ENCODE measurements around the gene CDK18.

The CDK18 gene

DNA sequence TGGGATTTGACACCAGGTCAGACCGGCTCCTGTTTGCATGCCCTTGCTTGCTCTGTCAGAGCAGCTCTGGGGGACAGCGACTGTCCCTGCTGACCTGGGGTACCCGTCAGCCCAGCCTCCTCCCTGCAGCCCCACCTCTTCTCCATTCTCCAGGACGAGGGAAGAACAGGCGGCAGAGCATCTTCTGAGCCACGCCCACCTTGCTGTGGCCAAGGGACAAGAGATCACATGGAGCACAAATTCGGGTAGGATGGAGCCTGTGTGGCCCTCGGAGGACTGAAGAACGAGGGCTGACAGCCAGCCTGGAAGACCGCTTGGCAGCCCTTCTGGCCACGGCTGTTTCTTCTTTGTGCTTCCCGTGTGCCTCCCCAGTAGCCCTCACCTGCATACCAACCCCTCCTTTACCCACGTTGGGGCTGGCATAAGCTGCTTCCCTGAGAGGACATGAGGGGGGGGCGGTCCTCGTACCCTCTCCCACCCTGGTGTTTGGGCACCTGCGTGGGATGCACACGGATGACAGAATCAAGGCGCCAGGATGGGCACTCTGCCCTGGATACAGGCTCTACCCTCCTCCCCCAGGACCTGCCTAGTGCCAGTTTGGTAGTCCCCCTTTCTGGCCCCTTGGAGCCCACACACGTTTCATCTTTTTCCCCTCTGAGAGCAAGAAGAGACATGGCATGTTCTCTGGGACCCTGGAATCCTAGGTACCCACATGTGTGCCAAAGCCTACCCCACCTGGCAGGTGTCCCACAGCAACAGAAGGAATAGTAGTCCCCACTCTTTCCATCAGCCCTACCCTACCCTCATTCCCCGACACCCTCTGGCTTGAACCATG lies 26.9 kb downstream of the CDK18 start:
- ChIA-PET CTCF (interaction anchor here (0.8 to 14.6 kb wide), 14 partner anchors 11 to 196 kb away, joined by 3 to 709 read pairs (median 18); partner anchors contain the start of gene ELK4), POLR2A (no interaction called here)
- no peak overlapping the region for H3K4me3 ChIP-seq (ENCODE audit: low read depth, low read length)
- no peak for DNase-seq (ENCODE audit: low read depth, low spot score)
- TF ChIP-seq, protein P1, sequence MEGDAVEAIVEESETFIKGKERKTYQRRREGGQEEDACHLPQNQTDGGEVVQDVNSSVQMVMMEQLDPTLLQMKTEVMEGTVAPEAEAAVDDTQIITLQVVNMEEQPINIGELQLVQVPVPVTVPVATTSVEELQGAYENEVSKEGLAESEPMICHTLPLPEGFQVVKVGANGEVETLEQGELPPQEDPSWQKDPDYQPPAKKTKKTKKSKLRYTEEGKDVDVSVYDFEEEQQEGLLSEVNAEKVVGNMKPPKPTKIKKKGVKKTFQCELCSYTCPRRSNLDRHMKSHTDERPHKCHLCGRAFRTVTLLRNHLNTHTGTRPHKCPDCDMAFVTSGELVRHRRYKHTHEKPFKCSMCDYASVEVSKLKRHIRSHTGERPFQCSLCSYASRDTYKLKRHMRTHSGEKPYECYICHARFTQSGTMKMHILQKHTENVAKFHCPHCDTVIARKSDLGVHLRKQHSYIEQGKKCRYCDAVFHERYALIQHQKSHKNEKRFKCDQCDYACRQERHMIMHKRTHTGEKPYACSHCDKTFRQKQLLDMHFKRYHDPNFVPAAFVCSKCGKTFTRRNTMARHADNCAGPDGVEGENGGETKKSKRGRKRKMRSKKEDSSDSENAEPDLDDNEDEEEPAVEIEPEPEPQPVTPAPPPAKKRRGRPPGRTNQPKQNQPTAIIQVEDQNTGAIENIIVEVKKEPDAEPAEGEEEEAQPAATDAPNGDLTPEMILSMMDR (IDR thresholded peaks at IDR 0.05; ENCODE audit: insufficient read depth, low read length, missing control alignments), result no peak

DNA sequence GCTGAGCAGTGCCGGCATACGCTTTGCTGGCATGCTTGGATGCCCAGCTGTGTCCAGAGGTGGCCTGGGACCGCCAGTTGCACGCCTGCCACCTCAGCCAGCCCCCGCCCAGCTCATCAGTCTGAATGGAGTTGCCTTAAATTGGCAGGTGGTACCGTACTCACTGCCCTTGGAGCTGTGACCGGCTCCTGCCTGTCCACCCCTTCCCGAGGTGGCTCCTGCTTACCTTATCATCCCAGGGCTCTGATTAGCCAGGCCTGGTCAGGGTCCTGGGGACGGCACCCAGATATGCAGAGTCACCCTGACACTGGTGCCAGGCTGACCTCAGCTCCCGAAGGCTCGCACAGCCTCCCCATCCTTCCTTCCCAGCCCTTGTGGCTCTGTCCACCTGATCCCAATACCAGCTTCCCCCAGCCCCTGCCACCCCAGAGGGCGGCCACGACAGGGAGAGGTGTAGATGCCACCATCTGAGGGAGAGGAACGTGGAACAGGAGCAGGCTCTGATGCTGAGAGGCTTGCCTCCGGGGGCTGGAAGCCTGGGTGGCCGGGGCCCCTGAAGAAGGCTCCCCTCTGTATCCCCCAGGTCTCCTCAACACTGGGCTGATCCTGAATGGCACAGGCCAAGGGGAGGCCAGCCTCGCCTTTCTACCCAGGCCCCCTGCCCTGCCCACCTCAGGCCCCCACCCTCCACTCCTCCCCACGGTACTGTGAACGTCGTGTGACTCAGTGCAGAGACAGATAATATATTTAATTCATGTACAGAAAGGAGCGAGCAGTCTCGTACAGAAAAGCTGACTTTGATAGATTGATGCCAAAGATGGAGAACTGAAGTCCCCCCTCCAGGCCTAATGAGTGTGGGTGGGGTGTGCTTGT lies 27.8 kb downstream of the CDK18 start:
- TF ChIP-seq, protein P1 (IDR thresholded peaks at IDR 0.05; ENCODE audit: insufficient read depth, low read length, missing control alignments), result no peak
- no peak overlapping the region for H3K4me3 ChIP-seq (ENCODE audit: low read depth, low read length)
- POLR2A ChIA-PET, result no interaction called here
- CTCF ChIA-PET, result interaction anchor here (0.8 to 14.6 kb wide), 6 partner anchors 8 to 197 kb away, joined by 3 to 331 read pairs (median 28); partner anchors contain the start of gene ELK4
- DNase-seq (ENCODE audit: low read depth, low spot score), result no peak

DNA sequence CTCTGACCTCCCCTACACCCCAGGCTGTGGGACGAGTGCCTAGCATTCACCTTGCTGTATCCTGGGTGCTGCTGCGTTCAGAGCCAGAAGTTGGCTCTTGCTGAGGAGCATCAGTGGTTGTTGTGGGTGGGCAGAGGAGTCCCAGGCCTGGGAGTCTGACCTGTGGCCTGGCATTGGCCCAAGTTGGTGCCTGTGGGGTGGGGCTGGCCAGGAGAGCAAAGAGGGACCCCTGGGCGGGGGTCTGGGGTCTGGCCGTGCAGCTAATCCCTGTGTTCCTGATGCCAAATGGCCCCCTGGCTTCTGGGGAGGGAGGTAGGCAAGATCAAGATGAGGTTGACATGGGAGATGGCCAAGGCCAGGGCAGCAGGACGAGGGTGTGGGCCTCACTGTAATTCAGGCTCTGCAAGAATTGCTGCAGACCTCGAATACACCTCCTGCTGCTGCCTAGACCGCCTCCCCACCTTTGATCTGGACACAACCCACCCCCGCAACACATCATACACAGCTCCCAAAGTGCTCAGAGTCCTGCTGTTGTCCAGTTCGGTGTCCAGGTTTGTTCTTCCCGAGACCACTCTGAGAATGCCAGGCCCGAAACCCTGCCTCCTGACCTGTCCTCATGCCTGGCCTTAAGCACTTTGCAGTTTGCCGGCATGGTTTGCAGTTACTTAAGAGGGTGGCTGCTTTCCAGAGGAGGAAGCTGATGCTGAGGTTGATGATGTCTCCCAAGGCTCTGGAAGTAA lies 28.7 kb downstream of the CDK18 start:
- POLR2A ChIA-PET, result no interaction called here
- CTCF ChIA-PET, result interaction anchor here (1.0 to 14.6 kb wide), 8 partner anchors 9 to 198 kb away, joined by 3 to 331 read pairs (median 7); partner anchors contain the start of gene ELK4

DNA sequence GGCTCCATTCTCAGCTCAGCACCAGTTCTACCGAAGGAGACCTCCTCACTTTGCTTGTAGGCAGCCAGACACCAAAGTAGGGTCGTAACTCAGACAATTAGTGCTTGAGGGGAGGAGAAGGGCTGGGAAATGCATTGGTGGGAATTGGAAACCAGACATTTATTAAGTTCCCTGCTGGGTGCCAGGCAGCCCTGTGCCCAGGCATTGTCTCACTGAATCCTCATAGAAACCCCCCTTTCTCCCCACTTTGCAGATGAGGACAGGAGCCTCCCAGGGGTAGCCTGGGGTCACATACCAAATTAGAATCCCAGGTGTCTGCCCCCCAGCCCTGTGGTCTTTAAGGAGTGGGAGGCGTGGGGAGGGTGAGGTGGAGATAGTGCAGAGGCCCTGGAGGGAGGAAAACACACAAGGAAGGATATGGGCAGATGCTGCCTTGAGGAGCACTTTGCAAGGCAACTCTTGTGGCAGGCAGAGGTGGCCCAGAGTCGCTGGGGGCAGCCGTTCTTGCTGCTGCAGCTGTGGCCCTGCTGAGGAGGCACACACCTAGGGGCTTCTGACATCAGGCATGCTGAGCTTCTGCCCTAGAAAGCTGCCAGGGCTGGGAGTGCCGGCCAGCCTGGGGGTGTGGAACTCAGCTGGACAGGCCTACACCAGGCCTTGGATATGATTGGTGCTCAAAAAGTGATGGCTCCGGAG lies 29.4 kb downstream of the CDK18 start:
- CTCF ChIA-PET, result interaction anchor here (1.0 to 14.6 kb wide), 13 partner anchors 9 to 198 kb away, joined by 3 to 331 read pairs (median 4); partner anchors contain the start of gene ELK4
- DNase-seq (ENCODE audit: low read depth, low spot score), result no peak
- no peak overlapping the region for H3K4me3 ChIP-seq (ENCODE audit: low read depth, low read length)
- POLR2A ChIA-PET, result no interaction called here
- TF ChIP-seq, protein P1 (IDR thresholded peaks at IDR 0.05; ENCODE audit: insufficient read depth, low read length, missing control alignments), result no peak

More for the DNA sequence above, 28.7 kb downstream of the CDK18 start:
- H3K4me3 ChIP-seq (ENCODE audit: low read depth, low read length), result no peak overlapping the region
- DNase-seq (ENCODE audit: low read depth, low spot score), result no peak
- TF ChIP-seq, protein P1 (IDR thresholded peaks at IDR 0.05; ENCODE audit: insufficient read depth, low read length, missing control alignments), result no peak

DNA sequence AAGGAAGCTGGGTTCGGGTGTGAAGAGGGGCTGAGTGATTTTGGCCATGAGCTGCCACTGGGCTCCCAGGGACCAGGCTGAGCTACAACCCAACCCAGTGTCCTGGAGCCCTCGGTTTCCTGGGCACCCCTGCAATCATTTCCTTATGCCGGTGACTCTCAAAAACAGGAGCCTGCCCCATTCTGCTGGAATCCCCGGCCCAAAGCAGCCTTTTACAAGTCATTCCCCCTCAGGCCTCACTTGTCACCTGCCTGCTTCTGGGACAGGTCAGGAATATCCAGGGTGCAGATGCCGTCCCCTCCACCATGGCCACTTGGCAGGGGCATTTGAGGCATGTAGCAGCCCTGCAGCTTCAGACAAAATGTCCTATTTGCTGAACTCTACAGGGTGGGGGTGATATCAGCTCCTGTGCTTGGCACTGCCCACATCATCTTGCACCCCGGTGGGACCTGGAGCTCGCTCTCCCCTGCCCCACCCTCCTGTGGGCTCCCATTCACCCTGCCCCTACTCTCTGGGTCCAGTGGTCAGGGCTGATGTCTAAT lies 30.0 kb downstream of the CDK18 start:
- ChIA-PET CTCF (interaction anchor here (1.0 to 14.6 kb wide), 12 partner anchors 8 to 199 kb away, joined by 3 to 331 read pairs (median 4); partner anchors contain the start of gene ELK4), POLR2A (no interaction called here)

More for the DNA sequence above, 30.0 kb downstream of the CDK18 start:
- H3K4me3 ChIP-seq (ENCODE audit: low read depth, low read length), result no peak overlapping the region
- TF ChIP-seq, protein P1 (IDR thresholded peaks at IDR 0.05; ENCODE audit: insufficient read depth, low read length, missing control alignments), result no peak
- DNase-seq (ENCODE audit: low read depth, low spot score), result no peak
